Cardiac fibroblast (primary cell): ENCODE results near the gene BRD8.

Experiments
- DNase-seq, 2 donors: peaks; one replicate each; pipeline versions ENCODE4 v3.0.0 to v3.0.0-alpha.2; 2010; ENCODE audit warnings: low read depth in 2 of 2
- H3K4me3 ChIP-seq, 2 donors: replicated peaks in 1 of 2; 1 replicate in 1 of 2; 2 replicates in 1 of 2; pipeline ENCODE4 v1.5.1; 2011; ENCODE audit warnings: low read depth in 2 of 2, low read length in 2 of 2, mild to moderate bottlenecking in 2 of 2, moderate library complexity in 1 of 2
- TF ChIP-seq, protein P1 (sequence below): IDR thresholded peaks from one replicate; pipeline ENCODE4 v1.5.1; 2011; ENCODE audit warnings: low read depth, mild to moderate bottlenecking, low read length, inconsistent platforms

BRD8 gene

DNA sequence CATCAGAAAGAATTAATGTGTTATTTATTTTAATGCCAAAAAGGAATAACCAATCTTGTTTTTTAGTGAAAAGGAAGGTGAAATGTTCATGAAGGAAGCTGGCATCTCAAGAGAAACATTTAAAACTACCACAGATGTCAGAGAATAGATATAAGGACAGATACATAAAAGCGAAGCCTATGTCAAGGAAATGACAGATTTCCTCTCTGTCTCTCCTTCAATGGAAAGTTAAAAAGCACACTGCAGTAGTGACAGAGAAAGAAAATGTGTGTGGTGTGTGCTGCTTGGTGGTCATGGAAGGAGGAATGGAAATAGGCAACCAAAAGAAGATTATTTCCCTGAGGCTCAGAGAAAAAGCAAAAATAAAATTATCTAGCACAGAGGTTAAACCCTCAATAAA, 85.4 kb downstream of the BRD8 start:
- TF ChIP-seq, protein P1, sequence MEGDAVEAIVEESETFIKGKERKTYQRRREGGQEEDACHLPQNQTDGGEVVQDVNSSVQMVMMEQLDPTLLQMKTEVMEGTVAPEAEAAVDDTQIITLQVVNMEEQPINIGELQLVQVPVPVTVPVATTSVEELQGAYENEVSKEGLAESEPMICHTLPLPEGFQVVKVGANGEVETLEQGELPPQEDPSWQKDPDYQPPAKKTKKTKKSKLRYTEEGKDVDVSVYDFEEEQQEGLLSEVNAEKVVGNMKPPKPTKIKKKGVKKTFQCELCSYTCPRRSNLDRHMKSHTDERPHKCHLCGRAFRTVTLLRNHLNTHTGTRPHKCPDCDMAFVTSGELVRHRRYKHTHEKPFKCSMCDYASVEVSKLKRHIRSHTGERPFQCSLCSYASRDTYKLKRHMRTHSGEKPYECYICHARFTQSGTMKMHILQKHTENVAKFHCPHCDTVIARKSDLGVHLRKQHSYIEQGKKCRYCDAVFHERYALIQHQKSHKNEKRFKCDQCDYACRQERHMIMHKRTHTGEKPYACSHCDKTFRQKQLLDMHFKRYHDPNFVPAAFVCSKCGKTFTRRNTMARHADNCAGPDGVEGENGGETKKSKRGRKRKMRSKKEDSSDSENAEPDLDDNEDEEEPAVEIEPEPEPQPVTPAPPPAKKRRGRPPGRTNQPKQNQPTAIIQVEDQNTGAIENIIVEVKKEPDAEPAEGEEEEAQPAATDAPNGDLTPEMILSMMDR: no peak
- DNase-seq: no peak
- H3K4me3 ChIP-seq: no peak overlapping the region

DNA sequence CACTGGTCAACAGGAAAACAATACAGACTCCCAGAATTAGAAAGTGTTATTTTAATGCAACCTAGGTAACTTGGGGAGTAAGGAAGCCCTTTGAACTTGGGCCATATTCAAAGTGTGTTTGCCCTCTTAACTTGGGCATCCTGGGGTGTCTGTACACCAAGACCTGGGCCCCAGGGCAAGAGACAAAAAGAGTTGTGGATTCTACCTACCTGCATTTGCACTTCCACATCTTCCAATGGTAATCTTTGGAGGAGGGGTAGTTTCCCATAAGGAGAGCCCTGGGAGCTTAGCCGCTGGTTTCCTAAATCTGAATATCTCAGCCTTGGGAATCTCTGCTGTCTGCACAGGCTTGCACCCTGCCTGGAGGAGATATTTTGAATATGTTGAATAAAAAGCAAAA, 86.1 kb downstream of the BRD8 start:
- H3K4me3 ChIP-seq: no peak overlapping the region
- TF ChIP-seq, protein P1: no peak
- no peak for DNase-seq

DNA sequence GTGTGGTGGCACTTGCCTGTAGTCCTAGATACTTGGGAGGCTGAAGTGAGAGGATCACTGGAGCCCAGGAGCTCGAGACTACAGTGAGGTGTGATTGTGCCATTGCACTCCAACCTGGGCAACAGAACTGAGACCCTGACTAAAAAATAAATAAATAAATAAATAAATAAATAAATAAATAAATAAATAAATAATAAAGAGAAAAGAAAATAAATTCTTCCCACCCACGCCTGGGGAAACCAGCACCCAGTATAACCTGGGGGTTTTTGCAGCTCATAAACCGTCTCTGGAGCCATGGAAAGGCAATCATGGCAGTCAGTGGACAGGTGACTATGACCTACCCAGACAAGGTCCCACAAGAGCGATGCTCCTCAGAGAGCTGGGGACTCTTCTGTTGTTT, 86.7 kb downstream of the BRD8 start:
- TF ChIP-seq, protein P1: no peak

More for the DNA sequence above, 86.7 kb downstream of the BRD8 start:
- H3K4me3 ChIP-seq: no peak overlapping the region
- DNase-seq: no peak
